Measurements from ENCODE around the gene FBXO36.

GRCh38 chr2:229900012-229900411, 22.3 kb upstream of the FBXO36 start:
- TF ChIP-seq CTCF (IDR thresholded peaks at IDR 0.05) (no peak), POLR2A (IDR thresholded peaks at IDR 0.05) (no peak)

All from thyroid gland (tissue), 4 donors.